B cell (primary cell): ENCODE data around the gene TMEM231. TPM values are rescaled to one million over a fixed set of nuclear protein-coding genes. Genes with fewer than 3 reads are reported as not detected.
A peak's percentile ranks its signal among the peaks of the same experiment; 100 is the strongest.

Source experiments
- ATAC-seq: fragments of 200-7000 bp; cut with Tn5 transposase; one replicate; pipeline ENCODE4 v1.10.0; 2021; ENCODE audit warnings: low read depth, mild to moderate bottlenecking, moderate number of reproducible peaks, moderate library complexity
- CTCF ChIA-PET: fragments of 350-600 bp; sonication (Branson Sonifier 250); formaldehyde crosslinking; loops from one replicate; lab custom pipeline; 2021; ENCODE audit warnings: antibody characterized with exemption, inconsistent platforms; lab: Charles Lee
- POLR2A ChIA-PET: fragments of 350-600 bp; sonication (Branson Sonifier 250); formaldehyde crosslinking; loops from one replicate; lab custom pipeline; 2021; ENCODE audit warnings: antibody characterized with exemption; lab: Charles Lee
- DNase-seq: peaks from one replicate; pipeline ENCODE4 v3.0.0; 2013
- H2AFZ ChIP-seq: 2 replicates; pipeline ENCODE4 v1.6.1; 2012; ENCODE audit warnings: mild to moderate bottlenecking, low read depth, low read length; ENCODE audit not compliant: insufficient read depth, poor library complexity, severe bottlenecking
- H3K27ac ChIP-seq, 2 donors: 1 replicate in 1 of 2; 2 replicates in 1 of 2; pipeline ENCODE4 v1.5.1; 2012 to 2013; ENCODE audit warnings: low read length in 2 of 2, mild to moderate bottlenecking in 2 of 2, moderate library complexity in 1 of 2
- H3K27me3 ChIP-seq, 4 experiments: fragments of 200-600 bp in 1 of 4; sonication (generic) in 1 of 4; replicated peaks in 1 of 4; 1 replicate in 2 of 4; 2 replicates in 2 of 4; pipeline versions ENCODE4 v1.6.1 to v1.7.0; 2013 to 2016; ENCODE audit warnings: low read length in 3 of 4, mild to moderate bottlenecking in 2 of 4, mixed read lengths in 1 of 4, moderate library complexity in 1 of 4; ENCODE audit not compliant: insufficient read depth in 4 of 4, control insufficient read depth in 3 of 4; ENCODE audit errors: control extremely low read depth in 1 of 4
- H3K36me3 ChIP-seq, 2 experiments: replicated peaks in 1 of 2; 1 replicate in 1 of 2; 2 replicates in 1 of 2; pipeline versions ENCODE4 v1.6.1 to v1.7.1; 2013; ENCODE audit warnings: low read length in 1 of 2; ENCODE audit not compliant: insufficient read depth in 2 of 2, control insufficient read depth in 1 of 2; ENCODE audit errors: control extremely low read depth in 1 of 2, extremely low read depth in 1 of 2
- H3K4me1 ChIP-seq, 2 donors: fragments of 200-600 bp in 1 of 2; sonication (generic) in 1 of 2; 1 replicate in 1 of 2; 2 replicates in 1 of 2; pipeline versions ENCODE4 v1.5.1 to v1.6.1; 2013 to 2017; ENCODE audit warnings: low read length in 2 of 2; ENCODE audit not compliant: control insufficient read depth in 2 of 2, insufficient read depth in 2 of 2
- H3K4me2 ChIP-seq: replicated peaks from 2 replicates; pipeline ENCODE3; 2012; ENCODE audit warnings: mild to moderate bottlenecking, low read depth, low read length; ENCODE audit not compliant: poor library complexity, severe bottlenecking
- H3K4me3 ChIP-seq, 5 experiments: fragments of 200-600 bp in 1 of 5; sonication (generic) in 1 of 5; 1 replicate in 3 of 5; 2 replicates in 2 of 5; pipeline versions ENCODE4 v1.5.1 to v1.7.0; 2011 to 2016; ENCODE audit warnings: low read length in 4 of 5, mild to moderate bottlenecking in 4 of 5, low read depth in 2 of 5, control low read depth in 1 of 5, moderate library complexity in 1 of 5; ENCODE audit not compliant: insufficient read depth in 1 of 5; ENCODE audit errors: control extremely low read depth in 1 of 5, extremely low read depth in 1 of 5
- H3K79me2 ChIP-seq: fragments of 200-600 bp; sonication (generic); one replicate; pipeline ENCODE4 v1.6.0; 2016; ENCODE audit warnings: low read length; ENCODE audit not compliant: control insufficient read depth, insufficient read depth
- H3K9ac ChIP-seq: fragments of 200-600 bp; sonication (generic); 2 replicates; pipeline ENCODE4 v1.6.1; 2017; ENCODE audit warnings: mild to moderate bottlenecking, low read length, moderate library complexity
- H3K9me3 ChIP-seq, 3 donors: one replicate each; pipeline versions ENCODE4 v1.6.1 to v1.7.1; 2013; ENCODE audit warnings: low read length in 2 of 3; ENCODE audit not compliant: control insufficient read depth in 2 of 3, insufficient read depth in 1 of 3; ENCODE audit errors: control extremely low read depth in 1 of 3
- H4K20me1 ChIP-seq: 2 replicates; pipeline ENCODE4 v1.6.0; 2012; ENCODE audit warnings: mild to moderate bottlenecking, low read length; ENCODE audit not compliant: insufficient read depth, control insufficient read depth, poor library complexity, severe bottlenecking
- H3K27ac Mint-ChIP-seq: one replicate; pipeline ENCODE4 v1.8.0; 2021; ENCODE audit warnings: mixed read lengths
- H3K27me3 Mint-ChIP-seq: one replicate; pipeline ENCODE4 v1.8.0; 2021; ENCODE audit warnings: mixed read lengths
- H3K4me1 Mint-ChIP-seq: one replicate; pipeline ENCODE4 v1.8.0; 2021; ENCODE audit warnings: mixed read lengths
- H3K4me3 Mint-ChIP-seq: one replicate; pipeline ENCODE4 v1.8.0; 2021; ENCODE audit warnings: mixed read lengths
- H3K9me3 Mint-ChIP-seq: one replicate; pipeline ENCODE4 v1.8.0; 2022; ENCODE audit warnings: mixed read lengths; ENCODE audit not compliant: insufficient read depth
- EZH2 ChIP-seq: IDR thresholded peaks from 2 replicates; pipeline ENCODE4 v1.6.1; 2012; ENCODE audit warnings: borderline replicate concordance, low read depth, mild to moderate bottlenecking, moderate library complexity, low read length; ENCODE audit not compliant: insufficient read depth, poor library complexity, severe bottlenecking
- WGBS: methylation state at CpG from one replicate; pipeline ENCODE4 v1.1.5; 2013; ENCODE audit warnings: missing lambda C conversion rate; ENCODE audit not compliant: insufficient coverage; 5-methylcytosine and 5-hydroxymethylcytosine counted together
- intact Hi-C: fragments of 100-400 bp; cut with micrococcal nuclease; formaldehyde crosslinking; loops from one replicate; pipeline ENCODE4 v1.10.0; 2022
- polyA plus RNA-seq: library from polyadenylated mRNA; depleted of rRNA; stranded (reverse); fragments of >200 nt; gene quantifications from 2 replicates; pipeline ENCODE4 v1.2.3, GENCODE V29; 2012
- total RNA-seq, 2 donors: library from RNA; stranded (reverse); fragments of 120-200 nt in 1 of 2; gene quantifications; 1 replicate in 1 of 2; 2 replicates in 1 of 2; pipeline versions ENCODE4 v1.2.3 to v1.2.4, GENCODE V29; 2013 to 2022
- TF ChIP-seq, protein P1 (sequence below): fragments of 200-600 bp; IDR thresholded peaks from one replicate; pipeline ENCODE4 v1.8.0; 2022; ENCODE audit warnings: antibody characterized with exemption, mild to moderate bottlenecking

The TMEM231 gene
- total and polyA plus RNA-seq, 2 donors (not counting 1 experiment from before 2014, with no cell fraction given), result 4.2 to 6.0 TPM

- H2AFZ ChIP-seq, result no peak overlapping the region
- ChIA-PET CTCF (no interaction called here), POLR2A (no interaction called here)
- TF ChIP-seq EZH2, result no peak
- TF ChIP-seq, protein P1, sequence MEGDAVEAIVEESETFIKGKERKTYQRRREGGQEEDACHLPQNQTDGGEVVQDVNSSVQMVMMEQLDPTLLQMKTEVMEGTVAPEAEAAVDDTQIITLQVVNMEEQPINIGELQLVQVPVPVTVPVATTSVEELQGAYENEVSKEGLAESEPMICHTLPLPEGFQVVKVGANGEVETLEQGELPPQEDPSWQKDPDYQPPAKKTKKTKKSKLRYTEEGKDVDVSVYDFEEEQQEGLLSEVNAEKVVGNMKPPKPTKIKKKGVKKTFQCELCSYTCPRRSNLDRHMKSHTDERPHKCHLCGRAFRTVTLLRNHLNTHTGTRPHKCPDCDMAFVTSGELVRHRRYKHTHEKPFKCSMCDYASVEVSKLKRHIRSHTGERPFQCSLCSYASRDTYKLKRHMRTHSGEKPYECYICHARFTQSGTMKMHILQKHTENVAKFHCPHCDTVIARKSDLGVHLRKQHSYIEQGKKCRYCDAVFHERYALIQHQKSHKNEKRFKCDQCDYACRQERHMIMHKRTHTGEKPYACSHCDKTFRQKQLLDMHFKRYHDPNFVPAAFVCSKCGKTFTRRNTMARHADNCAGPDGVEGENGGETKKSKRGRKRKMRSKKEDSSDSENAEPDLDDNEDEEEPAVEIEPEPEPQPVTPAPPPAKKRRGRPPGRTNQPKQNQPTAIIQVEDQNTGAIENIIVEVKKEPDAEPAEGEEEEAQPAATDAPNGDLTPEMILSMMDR, result no peak
- Mint-ChIP-seq H3K4me3 (no peak overlapping the region), H3K27me3 (no peaks in the 10 kb centered on the region), H3K9me3 (no peaks in the 10 kb centered on the region), H3K4me1 (peaks cover 10% of the 10 kb centered on the region), H3K27ac (no peak overlapping the region)
- H3K9me3 ChIP-seq, result no peaks in the 10 kb centered on the region
- H3K79me2 ChIP-seq, result no peaks in the 10 kb centered on the region
- H4K20me1 ChIP-seq, result no peaks in the 10 kb centered on the region
- H3K4me3 ChIP-seq, result no peak overlapping the region
- intact Hi-C loops, result no loop called here
- DNase-seq (no peak), ATAC-seq (no peak)
- H3K36me3 ChIP-seq, result no peaks in the 10 kb centered on the region
- 61% methylated on average over 2 of the region's 2 CpGs for WGBS
- no peak overlapping the region for H3K4me2 ChIP-seq
- peaks cover 0 to 4% (median 0%) of the 10 kb centered on the region in 4 experiments for H3K27me3 ChIP-seq
- no peak overlapping the region for H3K9ac ChIP-seq
- no peak overlapping the region for H3K27ac ChIP-seq
- H3K4me1 ChIP-seq, result peaks cover 9 to 16% of the 10 kb centered on the region in 2 donors
These were observed 2.9 kb upstream of the TMEM231 start for GRCh38 chr16:75558846-75559401.

GRCh38 chr16:75556431-75556950 lies 439 bp upstream of the TMEM231 start:
- Histone ChIP-seq H4K20me1 (no peaks in the 10 kb centered on the region), H3K79me2 (no peaks in the 10 kb centered on the region), H3K27ac (peak overlapping the region; percentile 9 to 76), H3K36me3 (no peaks in the 10 kb centered on the region), H2AFZ (peak overlapping the region; percentile 91), H3K4me1 (peaks cover 9 to 16% of the 10 kb centered on the region in 2 donors), H3K27me3 (peaks cover 0 to 8% (median 0%) of the 10 kb centered on the region in 4 experiments), H3K4me2 (peak overlapping the region; percentile 98), H3K9me3 (no peaks in the 10 kb centered on the region), H3K4me3 (peak overlapping the region in 4 of 5 experiments; percentile 59 to 78 (median 74)), H3K9ac (peak overlapping the region; percentile 77)
- POLR2A ChIA-PET, result interaction anchor here (1.0 to 2.2 kb wide), 4 partner anchors 9 to 91 kb away, joined by 4 to 16 read pairs (median 5); partner anchors contain the start of genes ADAT1, GABARAPL2, KARS1 and TERF2IP
- peak overlapping the region; percentile 97 for H3K4me3 Mint-ChIP-seq
- 55% methylated on average over 11 of the region's 16 CpGs for whole genome bisulfite sequencing
- peaks cover 10% of the 10 kb centered on the region for H3K4me1 Mint-ChIP-seq
- CTCF ChIA-PET, result interaction anchor here (1.1 to 1.9 kb wide), 3 partner anchors 9 to 66 kb away, joined by 3 to 9 read pairs (median 5); partner anchors contain the start of genes ADAT1 and GABARAPL2
- ATAC-seq (no peak), DNase-seq (no peak)
- intact Hi-C loops, result loop anchor here (1.0 to 2.0 kb wide), 8 partner anchors 9 to 205 kb away; partner anchors contain the start of genes ADAT1, CFDP1 and TMEM170A
- no peak for TF ChIP-seq EZH2
- TF ChIP-seq, protein P1, result no peak
- no peaks in the 10 kb centered on the region for H3K27me3 Mint-ChIP-seq
- no peaks in the 10 kb centered on the region for H3K9me3 Mint-ChIP-seq
- H3K27ac Mint-ChIP-seq, result peak overlapping the region; percentile 88
